ENCODE measurements around the gene DDX27. TPM values are rescaled to one million over a fixed set of nuclear protein-coding genes. Genes with fewer than 3 reads are reported as not detected.

The DDX27 gene
- total and polyA plus RNA-seq, 2 experiments from 2014 or later, result 29.1 to 33.9 TPM

DNA sequence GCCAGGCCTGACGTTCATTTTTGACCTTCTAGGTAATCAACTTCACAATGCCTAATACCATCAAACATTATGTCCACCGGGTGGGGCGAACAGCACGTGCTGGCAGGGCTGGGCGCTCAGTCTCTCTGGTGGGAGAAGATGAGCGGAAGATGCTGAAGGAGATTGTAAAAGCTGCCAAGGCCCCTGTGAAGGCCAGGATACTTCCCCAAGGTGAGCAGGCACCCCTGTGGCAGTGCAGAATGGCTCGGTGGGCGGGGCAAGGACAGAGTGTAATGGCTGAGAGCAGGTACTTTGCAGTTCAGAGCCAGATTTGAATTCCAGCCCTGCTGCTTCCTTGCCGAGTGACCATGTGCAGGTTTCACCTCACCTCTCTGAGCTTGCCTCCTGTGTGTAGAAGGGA lies 17.1 kb downstream of the DDX27 start:
- 97% methylated on average over 9 of the region's 9 CpGs for WGBS (ENCODE audit: low lambda C conversion rate, missing lambda C conversion rate)
- H3K36me3 ChIP-seq (replicated peaks; ENCODE audit: insufficient read depth, low read depth), result no peaks in the 10 kb centered on the region

GRCh38 chr20:49237531-49237930 lies 18.3 kb downstream of the DDX27 start:
- WGBS (ENCODE audit: low lambda C conversion rate, missing lambda C conversion rate), result 88% methylated on average over 4 of the region's 4 CpGs
- Histone ChIP-seq H3K9me3 (ENCODE audit: low read depth) (no peaks in the 10 kb centered on the region), H3K27me3 (no peaks in the 10 kb centered on the region), H3K27ac (no peak overlapping the region), H3K4me2 (no peak overlapping the region), H4K20me1 (ENCODE audit: insufficient read depth, poor library complexity, severe bottlenecking) (no peaks in the 10 kb centered on the region), H2AFZ (no peak overlapping the region), H3K36me3 (replicated peaks; ENCODE audit: insufficient read depth, low read depth) (no peaks in the 10 kb centered on the region), H3K9me2 (replicated peaks; ENCODE audit: insufficient read depth) (no peaks in the 10 kb centered on the region), H3K4me1 (ENCODE audit: insufficient read depth) (no peaks in the 10 kb centered on the region), H3K4me3 (no peak overlapping the region), H3K79me2 (no peaks in the 10 kb centered on the region)
- no peak for DNase-seq (ENCODE audit: low spot score)
- TF ChIP-seq EZH2phosphoT487 (IDR thresholded peaks at IDR 0.05; ENCODE audit: low read depth, severe bottlenecking, unreplicated experiment) (no peak), CTCF (IDR thresholded peaks at IDR 0.05; ENCODE audit: poor library complexity) (no peak), EZH2 (IDR thresholded peaks at IDR 0.05; ENCODE audit: borderline replicate concordance) (no peak)

More for the DNA sequence above, 17.1 kb downstream of the DDX27 start:
- no peak for DNase-seq (ENCODE audit: low spot score)
- Histone ChIP-seq H3K4me2 (no peak overlapping the region), H3K79me2 (no peaks in the 10 kb centered on the region), H3K27ac (no peak overlapping the region), H3K9me2 (replicated peaks; ENCODE audit: insufficient read depth) (no peaks in the 10 kb centered on the region), H2AFZ (no peak overlapping the region), H3K4me3 (no peak overlapping the region), H3K4me1 (ENCODE audit: insufficient read depth) (no peaks in the 10 kb centered on the region), H3K27me3 (no peaks in the 10 kb centered on the region), H3K9me3 (ENCODE audit: low read depth) (no peaks in the 10 kb centered on the region), H4K20me1 (ENCODE audit: insufficient read depth, poor library complexity, severe bottlenecking) (no peaks in the 10 kb centered on the region)
- TF ChIP-seq EZH2phosphoT487 (IDR thresholded peaks at IDR 0.05; ENCODE audit: low read depth, severe bottlenecking, unreplicated experiment) (no peak), EZH2 (IDR thresholded peaks at IDR 0.05; ENCODE audit: borderline replicate concordance) (no peak), CTCF (IDR thresholded peaks at IDR 0.05; ENCODE audit: poor library complexity) (no peak)

- peaks cover 6% of the 10 kb centered on the region for H3K36me3 ChIP-seq (replicated peaks; ENCODE audit: insufficient read depth, low read depth)
- WGBS (ENCODE audit: low lambda C conversion rate, missing lambda C conversion rate), result 65% methylated on average over 3 of the region's 3 CpGs
- no peaks in the 10 kb centered on the region for H3K9me3 ChIP-seq (ENCODE audit: low read depth)
- no peak for TF ChIP-seq EZH2phosphoT487 (IDR thresholded peaks at IDR 0.05; ENCODE audit: low read depth, severe bottlenecking, unreplicated experiment)
- peak; percentile 61 for TF ChIP-seq CTCF (IDR thresholded peaks at IDR 0.05; ENCODE audit: poor library complexity)
- TF ChIP-seq EZH2 (IDR thresholded peaks at IDR 0.05; ENCODE audit: borderline replicate concordance), result no peak
- no peak overlapping the region for H3K27ac ChIP-seq
- no peaks in the 10 kb centered on the region for H4K20me1 ChIP-seq (ENCODE audit: insufficient read depth, poor library complexity, severe bottlenecking)
- H3K27me3 ChIP-seq, result no peaks in the 10 kb centered on the region
- no peak overlapping the region for H3K4me2 ChIP-seq
- no peaks in the 10 kb centered on the region for H3K4me1 ChIP-seq (ENCODE audit: insufficient read depth)
- H3K9me2 ChIP-seq (replicated peaks; ENCODE audit: insufficient read depth), result no peaks in the 10 kb centered on the region
- no peak overlapping the region for H2AFZ ChIP-seq
- DNase-seq (ENCODE audit: low spot score), result peak; percentile 55
- no peaks in the 10 kb centered on the region for H3K79me2 ChIP-seq
- no peak overlapping the region for H3K4me3 ChIP-seq
These were observed 26.9 kb downstream of the DDX27 start for GRCh38 chr20:49245921-49246740.
